GM23248 (cell line): ENCODE results near the gene CRK.

Source experiments
- EZH2 ChIP-seq: fragments of 200-600 bp; sonication (generic); IDR thresholded peaks from 2 replicates; pipeline ENCODE4 v1.6.1; 2018; ENCODE audit warnings: antibody characterized with exemption, mild to moderate bottlenecking; ENCODE audit not compliant: insufficient read depth, poor library complexity, severe bottlenecking
- EZH2phosphoT487 ChIP-seq: fragments of 200-600 bp; sonication (generic); IDR thresholded peaks from 2 replicates; pipeline ENCODE4 v1.6.1; 2018; ENCODE audit warnings: antibody characterized with exemption, moderate library complexity, mild to moderate bottlenecking, low read depth; ENCODE audit not compliant: insufficient read depth

DNA sequence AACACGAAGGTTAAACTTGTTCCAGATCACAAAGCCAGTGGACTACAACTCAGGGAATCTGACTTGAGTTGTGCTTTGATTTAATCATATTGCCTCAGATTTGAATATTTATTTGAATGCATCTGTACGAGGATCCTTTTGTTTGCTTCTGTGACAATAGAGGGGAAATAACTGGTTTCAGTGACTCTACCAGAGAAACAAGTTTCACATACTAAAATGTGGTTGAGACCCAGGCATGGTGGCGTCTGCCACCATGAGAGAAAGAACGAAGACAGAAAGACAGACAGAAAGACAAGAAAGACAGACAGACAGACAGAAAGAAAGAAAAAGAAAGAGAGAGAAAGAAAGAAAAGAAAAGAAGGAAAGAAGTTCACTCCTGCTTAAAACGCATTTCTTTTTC lies 80.0 kb downstream of the CRK start:
- no peak for TF ChIP-seq EZH2
- TF ChIP-seq EZH2phosphoT487, result no peak
